OCI-M1 (cell line): ENCODE measurements around the gene TARP.
"Not testable (repeated sequence)": the region's sequence is repeated elsewhere in the genome, so short reads cannot be mapped to it uniquely, and the experiment has no call there.

ENCODE experiments used
- DNase-seq: peaks from one replicate; lab custom pipeline; 2025; lab: John Stamatoyannopoulos, UW

Gene TARP

DNA sequence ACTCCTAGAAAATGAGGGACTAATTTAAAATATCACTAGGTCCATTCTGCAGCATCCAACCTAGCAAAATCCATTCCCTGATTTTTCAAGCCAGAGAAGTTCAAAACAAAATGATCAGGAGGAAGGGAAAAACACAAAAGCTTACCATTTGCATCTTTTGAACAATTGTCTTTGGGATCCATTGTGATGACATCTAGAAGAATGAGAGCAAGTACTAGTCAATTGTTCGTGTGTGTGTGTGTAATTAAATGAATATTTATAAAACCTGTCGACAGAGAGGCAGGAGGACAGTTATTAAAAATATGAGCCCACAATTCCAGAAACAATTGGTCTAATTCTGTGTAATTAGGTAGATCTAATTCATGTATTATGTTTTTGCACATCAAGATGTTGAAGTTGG lies 11.4 kb downstream of the TARP start:
- not testable (repeated sequence) for DNase-seq

- DNase-seq: not testable (repeated sequence)
These were observed 11.8 kb downstream of the TARP start for GRCh38 chr7:38261601-38262000.

- not testable (repeated sequence) for DNase-seq
These were observed 14.3 kb downstream of the TARP start for GRCh38 chr7:38259157-38259556.

- no peak for DNase-seq
These were observed 16.1 kb downstream of the TARP start for GRCh38 chr7:38257350-38257677.

GRCh38 chr7:38249849-38250248 lies 23.6 kb downstream of the TARP start:
- DNase-seq: not testable (repeated sequence)

DNA sequence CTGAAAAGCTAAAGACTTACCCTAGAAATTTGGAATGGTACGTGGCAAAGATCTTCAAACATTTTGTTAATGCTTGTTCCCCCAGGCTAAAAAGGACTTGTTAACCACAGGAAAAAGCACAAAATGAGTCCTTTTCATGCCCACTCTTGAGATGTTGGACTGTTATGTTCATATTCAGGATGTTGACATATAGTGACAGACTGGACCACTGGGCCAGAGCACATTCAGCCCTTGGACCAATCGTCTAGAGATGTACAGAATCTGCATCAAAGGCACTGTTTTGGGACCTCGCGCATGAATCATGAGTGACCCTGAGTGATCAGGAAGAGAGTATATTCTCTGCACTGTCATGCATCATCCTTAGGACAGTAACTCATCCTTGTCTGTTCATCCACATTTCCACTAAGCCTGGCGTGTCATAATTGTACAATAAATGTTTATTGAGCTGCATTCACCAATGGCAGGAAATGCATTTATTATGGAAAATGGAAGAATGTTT lies 25.3 kb downstream of the TARP start:
- no peak for DNase-seq

DNA sequence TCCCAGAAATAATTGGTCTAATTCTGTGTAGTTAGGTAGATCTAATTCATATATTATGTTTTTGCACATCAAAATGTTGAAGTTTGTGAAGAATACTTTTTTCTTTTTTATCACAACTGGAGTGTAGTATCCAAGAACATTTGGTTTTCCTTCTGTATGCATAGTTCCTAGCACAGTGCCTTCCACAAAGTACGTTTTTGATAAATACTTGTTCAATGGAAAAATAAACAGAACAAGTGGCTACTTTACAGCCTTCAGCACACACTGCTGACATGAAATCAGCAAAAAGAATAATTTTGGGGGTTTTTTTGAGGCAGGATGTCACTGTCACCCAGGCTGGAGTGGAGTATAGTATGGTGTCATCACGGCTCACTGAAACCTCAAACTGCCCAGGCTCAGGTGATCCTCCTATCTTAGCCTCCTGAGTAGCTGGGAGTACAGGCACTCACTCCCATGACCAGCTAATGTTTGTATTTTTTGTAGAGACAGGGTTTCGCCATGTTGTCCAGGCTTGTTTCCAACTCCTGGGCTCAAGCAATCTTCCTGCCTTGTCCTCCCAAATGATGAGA lies 27.9 kb downstream of the TARP start:
- DNase-seq: peak; percentile 38

GRCh38 chr7:38244516-38244915 lies 28.9 kb downstream of the TARP start:
- no peak for DNase-seq

DNA sequence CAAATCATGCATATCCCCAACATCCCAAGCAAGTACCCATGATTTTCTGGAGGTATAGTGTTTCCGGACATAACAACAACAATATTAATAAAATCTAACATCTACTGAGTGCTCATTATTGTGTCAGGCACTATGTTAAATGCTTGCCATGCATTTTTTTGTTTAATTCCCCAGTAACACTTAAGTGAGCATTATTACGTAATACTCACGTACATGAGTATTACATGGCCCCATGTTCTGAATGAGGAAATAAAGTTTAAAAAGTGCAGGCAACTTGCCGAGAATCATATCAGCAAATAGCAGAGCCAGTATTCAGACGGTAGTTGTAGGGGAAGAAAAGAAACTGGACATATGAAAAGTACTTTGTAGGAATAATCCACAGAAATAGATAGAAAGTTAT lies 30.1 kb downstream of the TARP start:
- peak; percentile 75 for DNase-seq

GRCh38 chr7:38242814-38243213 lies 30.6 kb downstream of the TARP start:
- DNase-seq: no peak

DNA sequence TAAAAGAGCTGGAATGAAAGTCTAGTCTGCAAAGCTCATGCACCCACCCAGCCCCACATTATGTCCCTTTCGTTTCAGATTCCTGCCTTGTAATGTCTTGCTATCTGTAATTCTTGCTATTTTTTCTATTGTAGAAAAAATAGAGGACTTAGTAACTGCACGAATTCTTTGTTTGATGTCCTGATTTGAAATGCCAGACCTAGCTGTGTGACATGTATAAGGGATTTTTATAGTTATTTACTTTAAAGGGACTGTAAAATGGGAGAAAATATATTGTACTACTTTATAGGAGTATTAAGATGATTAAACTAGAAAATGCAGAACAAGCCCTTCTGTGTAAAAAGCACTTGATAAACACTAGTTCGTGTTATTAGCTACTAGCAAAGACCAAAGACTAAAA lies 32.4 kb downstream of the TARP start:
- DNase-seq: no peak

- not testable (repeated sequence) for DNase-seq
These were observed 34.3 kb downstream of the TARP start for GRCh38 chr7:38239129-38239528.

DNA sequence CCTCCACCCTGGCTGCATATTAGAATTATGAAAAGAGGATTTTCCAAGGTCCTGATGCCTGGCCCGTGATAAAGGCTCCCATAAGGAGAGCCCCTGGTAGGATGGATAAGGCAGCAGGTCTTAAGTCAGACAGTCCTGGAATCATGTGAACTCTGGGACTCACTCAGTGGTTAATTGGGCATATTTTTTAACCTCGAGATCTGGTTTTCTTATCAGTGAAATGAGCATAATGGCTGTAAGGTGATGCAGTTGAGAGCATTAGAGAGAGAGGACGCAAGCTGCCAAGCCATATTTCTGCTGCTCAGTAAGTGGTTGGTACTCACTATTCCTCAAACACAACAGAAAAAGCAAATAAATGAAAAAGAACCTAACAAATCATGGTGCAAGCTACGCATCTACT lies 37.8 kb downstream of the TARP start:
- no peak for DNase-seq

- not testable (repeated sequence) for DNase-seq
These were observed 38.7 kb downstream of the TARP start for GRCh38 chr7:38234759-38235158.

DNA sequence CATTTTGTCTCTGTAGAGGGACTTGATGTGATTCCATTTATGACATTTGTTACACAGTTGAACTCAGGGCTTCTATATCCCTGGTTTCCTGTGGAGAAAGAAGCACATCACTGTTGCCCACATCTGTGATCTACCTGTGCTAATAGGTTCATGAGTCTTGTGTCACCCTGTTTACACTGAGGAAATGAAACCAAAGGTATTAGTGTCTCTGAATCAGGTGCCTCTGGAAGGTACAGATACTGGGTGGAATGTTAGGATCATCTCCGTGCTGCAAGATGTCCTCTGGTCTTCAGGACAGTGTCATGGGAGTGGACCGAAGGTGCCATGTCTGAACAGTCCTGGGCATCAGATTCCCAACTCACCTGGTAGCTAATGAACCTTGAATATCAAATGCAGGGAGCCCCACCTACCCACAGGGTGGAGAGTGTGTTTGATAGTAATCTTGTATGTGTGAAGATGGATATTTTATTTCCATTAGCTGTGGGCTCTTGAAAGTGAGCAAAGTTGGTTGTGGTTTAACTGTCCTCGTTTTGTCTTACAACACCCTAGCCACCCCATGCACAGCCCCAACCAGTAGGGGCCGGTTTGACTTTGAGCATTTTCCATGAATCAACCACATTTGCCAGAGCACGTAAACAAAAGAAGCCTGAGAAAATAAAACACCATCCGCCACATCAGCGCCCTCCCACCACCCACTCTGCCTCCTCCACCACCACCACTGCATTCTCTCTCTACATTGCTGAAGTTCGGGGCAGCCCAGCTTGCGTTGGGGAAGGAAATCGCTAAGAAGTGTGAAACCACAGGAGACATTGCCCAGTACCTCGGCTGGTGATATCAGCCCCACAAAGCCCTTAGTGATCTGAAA lies 40.7 kb downstream of the TARP start:
- peak; percentile 87 for DNase-seq

DNA sequence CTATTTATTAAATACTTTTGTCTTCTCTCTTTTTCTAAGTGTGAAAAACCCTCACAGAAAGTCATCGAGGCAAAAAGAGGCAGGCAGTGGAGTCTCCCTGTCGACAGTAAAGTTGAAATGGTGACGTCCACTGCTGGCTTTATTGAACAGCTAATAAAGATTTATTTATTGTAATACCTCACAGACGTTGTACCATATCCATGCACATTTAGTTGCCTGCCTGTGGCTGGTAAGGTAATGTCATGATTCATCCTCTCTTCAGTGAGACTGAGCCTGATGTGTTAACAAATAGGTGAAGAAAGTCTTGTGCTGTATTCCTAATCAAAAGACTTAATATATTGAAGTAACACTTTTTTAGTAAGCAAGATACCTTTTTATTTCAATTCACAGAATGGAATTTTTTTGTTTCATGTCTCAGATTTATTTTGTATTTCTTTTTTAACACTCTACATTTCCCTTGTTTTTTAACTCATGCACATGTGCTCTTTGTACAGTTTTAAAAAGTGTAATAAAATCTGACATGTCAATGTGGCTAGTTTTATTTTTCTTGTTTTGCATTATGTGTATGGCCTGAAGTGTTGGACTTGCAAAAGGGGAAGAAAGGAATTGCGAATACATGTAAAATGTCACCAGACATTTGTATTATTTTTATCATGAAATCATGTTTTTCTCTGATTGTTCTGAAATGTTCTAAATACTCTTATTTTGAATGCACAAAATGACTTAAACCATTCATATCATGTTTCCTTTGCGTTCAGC lies 43.4 kb downstream of the TARP start:
- no peak for DNase-seq

- no peak for DNase-seq
These were observed 44.0 kb downstream of the TARP start for GRCh38 chr7:38229386-38229785.

GRCh38 chr7:38224392-38224791 lies 49.0 kb downstream of the TARP start:
- DNase-seq: no peak

DNA sequence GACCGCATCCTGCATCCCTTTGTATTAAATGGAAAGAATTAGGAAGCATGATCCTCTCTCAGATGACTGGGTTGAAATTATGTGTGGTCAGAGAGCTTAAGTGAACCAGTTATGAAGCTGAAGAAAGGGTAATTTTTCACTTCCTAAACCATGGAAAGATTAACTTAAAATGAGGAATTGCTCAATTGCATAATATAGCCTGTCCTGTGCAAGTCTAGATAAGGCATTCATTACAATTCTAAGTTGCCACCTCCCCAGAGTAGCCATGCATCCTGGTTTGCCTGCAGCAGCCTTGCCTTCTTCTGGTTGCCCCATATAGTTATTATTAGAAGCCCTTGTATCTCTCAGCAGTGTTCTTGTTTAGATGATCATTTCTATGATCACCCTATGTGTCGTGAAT lies 50.1 kb downstream of the TARP start:
- DNase-seq: peak; percentile 42

DNA sequence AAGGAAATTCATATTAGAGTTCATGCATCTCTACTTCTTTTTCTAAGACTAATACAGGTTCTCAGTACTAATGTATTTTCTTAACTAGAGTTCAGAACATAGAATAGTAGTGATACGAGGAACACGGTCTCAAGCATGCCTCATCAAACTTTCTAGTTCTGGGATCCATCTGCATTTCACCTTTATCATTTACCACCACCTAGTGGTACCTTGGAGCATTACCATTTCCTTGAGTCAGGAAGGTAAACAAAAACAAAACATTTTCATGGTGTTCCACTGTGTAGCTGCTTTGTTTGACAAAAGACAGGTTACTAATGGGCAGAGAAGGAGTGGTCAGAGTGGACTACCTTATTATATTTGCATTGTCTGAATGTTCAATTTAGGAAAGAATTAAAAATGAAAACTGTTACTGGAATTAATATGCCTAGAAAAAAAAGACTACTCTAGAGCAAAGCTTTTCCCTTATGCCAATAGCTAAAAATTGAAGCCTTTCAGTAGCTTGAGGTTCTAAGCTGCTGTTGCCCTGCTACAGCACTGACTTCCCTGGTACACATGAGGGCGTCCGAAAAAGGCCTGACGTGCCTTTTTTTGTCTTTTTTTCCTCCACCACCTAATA lies 50.8 kb downstream of the TARP start:
- DNase-seq: peak; percentile 66

- DNase-seq: no peak
These were observed 53.0 kb downstream of the TARP start for GRCh38 chr7:38220452-38220851.

GRCh38 chr7:38217672-38218071 lies 55.8 kb downstream of the TARP start:
- no peak for DNase-seq
